ENCODE measurements around the gene CASP1.
"Not testable (repeated sequence)": the region's sequence is repeated elsewhere in the genome, so short reads cannot be mapped to it uniquely, and the experiment has no call there.

Gene CASP1

DNA sequence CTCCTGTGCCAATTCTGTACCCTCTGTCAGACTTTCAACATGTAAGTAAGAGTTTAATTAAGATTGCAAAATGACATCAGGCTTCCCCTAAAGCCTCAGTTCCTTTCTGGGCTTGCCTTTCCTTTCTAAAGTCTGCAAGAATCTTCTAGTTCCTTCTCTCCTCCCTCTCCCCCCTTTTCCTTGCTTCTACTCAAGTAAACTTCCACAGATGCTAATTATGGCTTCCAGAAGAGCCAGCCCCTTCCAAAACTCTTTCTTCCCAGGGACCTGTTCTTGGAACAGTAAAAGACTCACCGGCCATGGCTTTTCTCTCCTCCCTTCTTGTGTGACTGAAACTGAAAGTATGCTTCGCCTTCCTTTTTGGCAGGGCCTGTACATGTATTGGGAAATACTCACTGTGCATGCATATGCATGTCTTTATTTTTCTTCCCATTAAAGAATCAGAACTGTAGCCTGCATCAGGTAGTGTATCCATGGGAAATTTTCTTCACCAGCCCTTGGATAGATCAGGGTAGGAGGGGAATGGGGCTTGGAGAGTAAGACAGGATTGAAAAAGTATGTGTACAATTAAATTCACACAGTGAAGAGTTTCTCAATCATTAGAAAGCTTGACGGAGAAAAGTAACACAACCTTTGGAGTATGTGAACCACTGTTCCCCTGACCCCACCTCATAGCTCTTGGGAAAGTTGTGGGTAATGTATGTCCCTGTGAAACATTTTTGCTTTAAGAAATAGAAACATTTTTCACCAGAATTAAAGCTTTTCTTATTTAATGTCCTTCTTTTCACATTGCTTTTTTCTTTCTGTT, at the start of gene CASP1:
Gene CASP1 (minus strand): TSS at position 332 of the 808 bp plus-strand sequence. CDS start 31 bp downstream, at position 301.
- no peak for DNase-seq (ENCODE audit: low read depth in 2 of 2, low spot score in 1 of 2)

DNA sequence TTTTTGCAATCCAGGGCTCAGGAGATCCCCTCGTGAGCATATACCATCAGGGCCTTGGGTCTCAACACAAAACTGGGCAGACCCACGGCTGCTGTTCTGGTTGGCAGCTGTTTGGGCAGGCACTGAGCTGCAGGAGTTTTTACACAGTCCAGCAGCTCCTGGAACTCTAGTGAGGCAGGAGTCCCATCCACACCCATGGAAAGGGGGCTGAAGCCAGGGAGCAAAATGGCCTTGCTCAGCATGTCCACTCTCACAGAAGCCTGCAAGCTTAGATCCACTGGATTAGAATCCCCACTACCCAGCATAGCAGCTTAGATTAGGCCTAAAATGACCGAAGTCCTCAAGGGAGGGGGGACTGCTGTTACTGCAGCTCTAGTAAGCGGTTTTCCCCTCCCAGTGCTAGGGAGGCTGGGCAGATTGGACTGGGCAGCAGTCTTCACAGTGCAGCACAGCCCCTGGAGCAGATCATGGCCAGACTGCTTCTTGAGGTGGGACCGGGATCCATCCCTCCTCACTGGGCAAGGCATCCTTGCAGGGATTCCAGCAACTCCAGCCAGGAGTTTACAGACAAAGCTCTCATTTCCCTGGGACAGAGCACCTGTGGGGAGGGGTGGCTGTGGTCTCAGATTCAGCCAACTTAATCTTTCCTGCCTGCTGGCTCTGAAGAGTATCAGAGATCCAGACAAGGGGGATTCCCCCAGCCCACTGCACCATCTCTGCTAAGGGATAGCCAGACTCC, 46.6 kb upstream of the CASP1 start:
- no peak for DNase-seq (ENCODE audit: low read depth in 2 of 2, low spot score in 1 of 2)

DNA sequence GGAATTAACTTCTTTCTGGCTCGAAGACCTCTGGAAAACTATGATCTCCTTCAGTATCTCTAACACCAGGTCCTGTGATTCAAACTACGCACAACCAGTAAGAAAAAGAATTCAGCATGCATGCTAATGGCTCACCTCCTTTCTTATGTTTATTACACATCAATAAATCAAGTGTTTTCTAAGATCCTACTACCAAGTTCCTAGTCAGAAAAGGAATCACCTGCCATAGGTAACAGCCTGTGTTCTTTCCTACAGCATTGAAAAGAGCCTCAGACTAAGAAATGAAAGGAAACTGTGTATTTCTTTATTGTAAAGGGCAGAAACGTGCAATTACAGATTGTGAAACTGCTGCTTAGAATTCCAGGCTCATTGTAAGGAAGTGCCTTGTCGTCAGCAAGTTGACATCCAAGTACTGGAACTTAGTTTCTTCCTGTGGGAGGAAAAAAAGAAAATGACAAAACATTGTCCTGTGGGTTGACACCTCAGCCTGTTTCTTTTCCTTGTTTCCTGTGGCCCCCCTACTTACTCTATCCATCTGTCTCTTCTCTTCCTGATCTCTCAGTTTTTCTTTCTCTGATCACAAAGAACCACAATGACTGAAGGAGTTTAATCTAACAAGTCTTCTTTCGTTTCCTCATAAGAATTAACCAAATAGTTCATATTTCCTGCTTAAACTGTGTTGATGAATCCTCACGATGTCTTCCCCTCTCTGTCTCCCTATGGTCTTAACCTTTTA, 45.4 kb upstream of the CASP1 start:
- not testable (repeated sequence) for DNase-seq (ENCODE audit: low read depth in 2 of 2, low spot score in 1 of 2)

DNA sequence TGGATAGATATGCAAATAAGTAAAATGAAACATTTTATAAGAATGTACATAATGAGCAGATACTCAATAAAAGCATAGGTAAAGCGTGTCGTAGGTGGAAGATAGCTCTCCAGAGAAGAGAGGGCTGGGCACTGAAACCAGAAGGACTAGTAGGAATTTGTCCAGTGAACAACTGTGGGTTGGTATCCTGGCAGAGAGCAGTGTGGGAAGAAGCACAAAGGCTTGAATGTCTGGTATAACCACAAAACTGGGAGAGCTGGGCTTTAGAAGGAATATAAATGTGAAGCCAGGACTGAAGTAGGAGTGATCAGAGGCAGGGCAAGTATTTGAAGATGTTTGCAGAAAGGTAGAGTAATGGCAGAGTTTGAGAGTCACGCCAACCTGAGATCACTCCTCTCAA, 43.3 kb upstream of the CASP1 start:
- no peak for DNase-seq (ENCODE audit: low read depth in 2 of 2, low spot score in 1 of 2)

DNA sequence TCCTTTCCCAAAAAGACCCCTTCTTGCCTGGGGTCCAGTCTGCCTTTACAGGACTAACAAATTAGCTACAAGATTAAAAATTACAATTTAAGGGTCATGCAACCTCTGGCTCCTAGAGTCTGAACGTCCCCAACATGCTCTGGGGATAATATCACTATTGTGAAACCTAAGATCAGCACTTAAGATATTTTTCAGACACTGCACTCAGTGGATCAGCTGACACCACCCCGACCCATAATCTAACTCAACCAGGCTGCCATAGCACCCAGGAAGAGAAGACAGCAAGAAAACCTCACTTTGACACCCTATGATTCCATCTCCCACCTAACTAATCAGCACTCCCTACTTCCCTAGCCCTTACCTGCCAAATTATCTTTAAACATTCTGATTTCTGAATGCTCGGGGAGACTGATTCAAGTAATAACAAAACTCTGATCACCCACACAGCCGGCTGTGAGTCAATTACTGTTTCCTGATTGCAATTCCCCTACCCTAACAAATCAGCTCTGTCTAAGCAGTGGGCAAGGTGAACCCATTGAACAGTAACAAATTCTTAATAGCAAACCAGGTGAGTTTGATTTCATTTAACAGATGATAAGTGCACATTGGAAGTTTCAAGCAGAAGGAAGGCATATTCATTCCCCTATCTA, 42.3 kb upstream of the CASP1 start:
- DNase-seq (ENCODE audit: low read depth in 2 of 2, low spot score in 1 of 2): not testable (repeated sequence)

DNA sequence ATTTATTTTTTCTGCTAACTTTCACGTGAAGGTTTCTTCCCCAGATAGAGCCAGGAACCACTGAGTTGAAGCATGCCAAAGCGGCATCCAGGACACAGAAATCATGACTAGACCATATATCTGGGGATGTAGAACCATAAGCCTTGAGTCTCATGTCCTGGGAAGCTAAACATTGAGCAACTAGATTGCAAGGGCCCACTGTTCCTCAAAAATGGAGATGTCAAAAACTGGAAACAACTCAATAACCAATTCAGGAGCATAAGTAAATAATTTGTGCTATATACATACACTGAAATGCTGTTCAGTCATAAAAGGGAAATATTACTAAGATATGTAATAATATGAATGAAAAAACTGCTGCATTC, 39.2 kb upstream of the CASP1 start:
- DNase-seq (ENCODE audit: low read depth in 2 of 2, low spot score in 1 of 2): no peak

DNA sequence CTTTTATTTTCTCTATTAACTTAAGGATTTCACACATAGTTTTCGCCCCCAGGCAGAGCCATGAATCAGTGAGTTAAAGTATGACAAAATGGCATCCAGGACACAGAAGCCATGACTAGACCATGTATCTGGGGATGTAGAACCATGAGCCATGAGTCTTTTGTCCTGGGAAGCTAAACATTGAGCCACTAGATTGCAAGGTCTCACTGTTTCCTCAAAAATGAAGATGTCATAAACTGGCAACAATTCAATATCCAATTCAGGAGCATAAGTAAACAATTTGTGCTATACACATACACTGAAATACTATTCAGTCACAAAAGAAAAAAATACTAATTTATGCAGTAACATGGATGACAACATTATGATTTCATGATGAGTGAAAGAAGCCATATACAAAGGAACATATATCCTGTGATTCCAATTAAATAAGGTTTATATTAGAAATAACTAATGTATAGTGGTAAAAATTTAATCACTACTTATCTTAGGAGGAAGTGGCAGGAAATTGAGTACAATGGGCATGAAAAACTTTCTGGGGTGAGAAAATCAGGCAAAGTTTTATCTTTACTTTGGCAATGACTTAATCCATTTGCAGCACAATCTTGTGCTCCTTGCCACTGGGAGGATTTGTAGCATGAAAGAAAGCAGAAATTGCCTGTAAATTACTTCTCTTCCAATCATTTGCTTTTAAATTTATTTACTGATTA, 38.7 kb upstream of the CASP1 start:
- DNase-seq (ENCODE audit: low read depth in 2 of 2, low spot score in 1 of 2): no peak

DNA sequence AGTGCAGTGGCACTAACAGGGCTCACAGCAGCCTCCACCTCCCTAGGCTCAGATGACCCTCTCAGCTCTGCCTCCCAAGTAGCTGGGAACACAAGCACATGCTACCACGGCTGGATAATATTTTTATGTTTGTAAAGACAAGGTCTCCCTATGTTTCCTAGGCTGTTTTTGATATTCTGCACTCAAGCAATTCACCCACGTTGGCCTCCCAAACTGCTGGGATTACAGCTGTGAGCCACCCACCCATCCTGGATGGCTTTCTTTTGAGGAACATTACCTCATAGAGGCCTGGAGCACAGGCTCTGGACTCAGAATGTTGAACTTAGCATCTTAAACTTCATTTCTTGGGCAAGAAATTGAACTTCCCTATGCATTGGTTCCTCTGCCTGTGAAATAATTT, 37.1 kb upstream of the CASP1 start:
- DNase-seq (ENCODE audit: low read depth in 2 of 2, low spot score in 1 of 2): not testable (repeated sequence)

DNA sequence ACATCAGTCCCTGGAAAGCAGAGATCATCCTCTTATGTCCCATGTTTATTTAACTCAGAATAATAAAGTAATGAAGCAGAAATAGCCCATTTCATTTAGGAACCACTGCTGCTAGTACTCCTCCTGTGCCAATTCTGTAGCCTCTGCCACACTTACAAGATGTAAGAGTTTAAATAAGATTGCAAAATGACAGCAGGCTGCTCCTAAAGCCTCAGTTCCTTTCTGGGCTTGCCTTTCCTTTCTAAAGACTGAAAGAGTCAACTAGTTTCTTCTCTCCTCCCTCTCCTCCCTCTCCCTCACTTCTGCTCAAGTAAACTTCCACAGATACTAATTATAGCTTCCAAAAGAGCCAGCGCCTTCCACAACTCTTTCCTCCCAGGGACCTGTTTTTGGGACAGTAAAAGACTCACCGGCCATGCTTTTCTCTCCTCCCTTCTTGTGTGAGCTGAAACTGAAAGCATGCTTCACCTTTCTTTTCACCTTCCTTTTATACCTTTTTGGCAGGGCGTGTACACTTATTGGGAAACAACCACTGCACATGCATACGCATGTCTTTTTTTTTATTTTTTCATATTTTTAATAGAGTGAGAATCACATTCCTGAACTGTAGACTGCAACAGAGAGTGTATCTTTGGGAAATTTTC, 36.3 kb upstream of the CASP1 start:
- no peak for DNase-seq (ENCODE audit: low read depth in 2 of 2, low spot score in 1 of 2)

DNA sequence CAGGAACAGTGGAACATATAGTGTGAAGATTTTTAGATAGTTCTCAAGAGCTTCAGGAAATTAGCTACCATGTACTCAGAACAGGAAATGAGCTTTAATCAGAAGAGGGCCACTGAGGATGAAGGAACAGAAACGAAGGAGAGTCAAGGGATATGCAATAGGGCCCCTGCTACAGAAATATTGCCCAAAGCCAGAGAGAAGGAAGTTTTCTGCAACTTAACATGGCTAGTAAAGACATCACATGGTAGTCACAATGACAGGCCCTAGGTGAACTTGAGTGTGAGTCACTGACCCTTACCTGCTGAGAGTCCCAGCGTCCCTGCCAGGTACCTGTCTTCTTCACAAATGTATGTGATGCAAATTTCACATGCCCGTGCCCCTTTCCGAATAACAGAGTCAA, 35.4 kb upstream of the CASP1 start:
- DNase-seq (ENCODE audit: low read depth in 2 of 2, low spot score in 1 of 2): no peak

DNA sequence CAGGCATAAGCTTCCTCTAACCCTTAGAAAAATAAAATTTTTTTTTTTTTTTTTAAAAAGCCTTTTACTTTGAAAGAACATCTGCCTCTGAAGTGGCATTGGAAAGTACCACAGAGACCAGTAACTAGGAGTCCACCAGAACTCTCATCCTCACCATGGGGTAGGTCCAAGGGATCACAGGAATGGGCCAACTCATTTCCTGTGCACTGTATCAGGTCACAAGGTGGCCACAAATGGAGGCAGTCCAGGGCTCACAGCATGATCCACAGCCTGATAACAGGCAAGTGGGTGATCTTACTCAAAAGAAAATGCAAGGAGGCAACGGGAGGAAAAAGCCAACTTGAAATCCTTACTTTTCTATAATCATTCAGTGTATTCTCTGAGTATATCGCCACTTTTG, 34.8 kb upstream of the CASP1 start:
- DNase-seq (ENCODE audit: low read depth in 2 of 2, low spot score in 1 of 2): not testable (repeated sequence)

DNA sequence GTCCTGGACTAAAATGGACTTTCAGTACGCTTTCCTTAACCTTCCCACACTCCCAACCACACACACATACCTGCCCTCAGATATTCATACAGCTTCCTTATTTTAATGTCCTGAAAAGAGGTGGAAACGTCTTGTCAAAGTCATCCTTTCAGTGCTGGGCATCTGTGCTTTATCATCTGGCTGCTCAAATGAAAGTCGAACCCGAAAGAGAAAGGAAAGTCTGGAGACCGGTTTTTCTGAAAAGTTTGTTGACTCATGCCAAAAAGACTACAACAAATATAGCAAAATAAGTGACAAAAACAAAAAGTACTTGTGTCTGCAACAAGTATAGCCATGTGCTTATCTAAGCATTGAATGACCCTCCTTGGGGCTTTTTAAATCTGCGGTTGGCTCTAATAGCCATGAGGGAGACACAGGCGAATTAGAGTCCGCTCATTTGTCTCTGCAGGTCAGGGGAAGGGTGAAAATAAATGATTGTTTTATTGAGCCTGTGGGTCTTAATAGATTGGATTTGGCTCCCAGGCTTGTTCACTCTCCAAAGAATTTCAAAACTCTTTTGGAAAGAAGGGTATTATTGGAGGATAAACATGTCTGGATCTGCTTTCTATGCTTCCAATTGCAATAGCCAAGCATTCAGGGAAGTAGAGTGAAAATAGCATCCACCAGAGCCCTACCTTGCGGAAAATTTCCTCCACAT, 28.4 kb upstream of the CASP1 start:
- DNase-seq (ENCODE audit: low read depth in 2 of 2, low spot score in 1 of 2): not testable (repeated sequence)

DNA sequence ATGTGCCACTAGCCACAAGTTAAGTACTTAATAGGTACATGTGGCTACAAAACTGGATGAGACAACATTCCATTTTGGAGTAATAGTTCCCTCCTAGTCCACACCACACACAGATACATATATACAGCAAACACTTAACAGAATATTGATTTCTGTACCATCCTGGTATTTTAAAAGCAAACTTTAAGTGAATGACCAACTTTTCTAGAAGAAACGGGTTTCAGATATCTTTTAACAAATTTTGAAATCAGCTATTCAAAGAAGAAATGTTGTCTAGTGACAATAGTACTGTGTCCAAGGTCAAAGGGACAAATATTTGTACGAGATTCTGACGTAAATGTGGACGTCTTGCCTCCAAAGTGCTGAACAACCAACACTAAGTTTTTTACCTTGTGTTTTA, 22.5 kb upstream of the CASP1 start:
- DNase-seq (ENCODE audit: low read depth in 2 of 2, low spot score in 1 of 2): no peak

DNA sequence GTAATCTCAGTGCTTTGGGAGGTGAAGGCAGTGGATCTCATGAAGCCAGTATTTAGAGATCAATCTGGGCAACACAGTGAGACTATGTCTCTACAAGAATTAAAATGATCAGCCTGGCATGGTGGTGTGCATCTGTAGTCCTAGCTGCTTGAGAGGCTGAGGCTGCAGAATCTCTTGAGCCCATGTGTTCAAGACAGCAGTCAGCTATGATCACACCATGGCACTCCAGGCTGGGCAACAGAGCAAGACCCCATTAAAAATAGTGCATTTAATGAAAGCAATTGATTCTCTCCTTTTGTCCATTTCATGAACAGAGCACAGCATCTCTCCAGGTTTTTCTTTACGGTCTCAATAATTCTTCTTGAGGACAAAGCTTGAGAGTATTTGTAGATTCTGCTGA, 21.5 kb upstream of the CASP1 start:
- no peak for DNase-seq (ENCODE audit: low read depth in 2 of 2, low spot score in 1 of 2)

DNA sequence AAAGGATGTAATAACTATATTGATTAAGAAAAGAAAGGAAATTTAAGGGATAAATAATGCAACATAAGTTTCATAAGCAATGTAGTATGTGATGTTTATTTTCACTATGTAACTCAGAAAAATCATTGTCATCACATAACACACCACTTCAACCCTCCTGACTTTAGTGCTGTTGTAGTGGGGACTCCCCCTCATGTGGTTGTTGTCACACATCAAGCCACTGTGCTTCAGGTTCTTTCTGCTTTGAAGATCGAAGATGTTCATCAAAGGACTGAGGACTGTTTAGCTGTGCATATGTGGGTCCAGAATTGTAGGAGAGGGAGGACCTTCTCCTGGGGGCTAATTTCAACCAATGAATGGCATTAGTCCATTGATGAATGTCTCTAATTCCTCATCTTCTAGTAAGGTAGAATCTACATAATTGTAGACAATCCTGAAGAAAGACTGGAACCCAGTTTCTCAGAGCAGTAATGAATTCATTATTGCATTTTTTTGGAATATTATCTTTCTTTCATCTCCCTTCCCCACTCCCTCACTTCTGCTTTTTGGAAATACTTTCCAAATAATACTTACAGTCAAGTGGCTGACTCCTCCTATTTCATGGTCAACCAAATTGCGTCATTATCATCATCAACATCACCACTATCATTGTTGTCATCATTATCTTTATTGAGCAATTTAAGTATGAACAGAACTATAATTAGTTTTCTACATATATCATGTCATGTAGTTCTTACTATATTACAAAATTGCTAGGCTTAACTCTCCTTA, 20.0 kb upstream of the CASP1 start:
- DNase-seq (ENCODE audit: low read depth in 2 of 2, low spot score in 1 of 2): no peak

DNA sequence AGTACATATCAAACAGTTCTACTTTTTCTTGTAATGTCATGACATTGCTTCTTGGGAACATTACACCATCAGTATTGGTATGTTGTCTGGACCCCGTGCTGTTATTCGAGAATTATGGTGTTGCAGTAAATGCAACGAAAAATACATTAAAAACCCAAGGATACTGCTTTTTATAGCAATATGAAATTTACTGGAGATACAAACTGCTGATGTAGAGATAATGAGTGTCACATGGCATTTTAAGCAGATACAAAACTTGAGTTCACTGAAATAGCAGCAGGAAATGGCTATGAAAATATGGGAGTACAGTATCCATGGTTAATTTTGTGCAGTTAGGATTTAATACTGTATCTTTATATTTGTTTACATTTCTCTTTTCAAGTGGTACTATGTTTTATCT, 17.5 kb upstream of the CASP1 start:
- DNase-seq (ENCODE audit: low read depth in 2 of 2, low spot score in 1 of 2): no peak

DNA sequence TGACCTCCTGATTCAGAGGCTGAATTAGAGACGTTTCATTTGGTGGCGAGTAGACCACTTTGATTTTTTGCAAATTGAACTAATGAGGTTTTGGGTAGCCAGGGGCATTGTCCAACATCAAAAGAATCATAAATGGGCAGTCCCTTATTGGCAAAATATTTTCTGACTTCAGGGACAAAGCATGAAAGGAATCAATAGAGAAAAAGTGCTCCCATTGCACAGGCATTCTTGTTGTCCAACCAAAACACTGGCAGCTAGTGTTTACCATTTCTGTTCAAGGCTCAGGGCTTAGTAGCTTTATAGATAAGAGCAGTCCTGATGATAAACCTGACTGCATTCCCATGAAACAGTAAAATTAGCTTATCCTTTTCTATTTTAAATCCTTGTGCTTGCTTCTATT, 16.6 kb upstream of the CASP1 start:
- DNase-seq (ENCODE audit: low read depth in 2 of 2, low spot score in 1 of 2): no peak

DNA sequence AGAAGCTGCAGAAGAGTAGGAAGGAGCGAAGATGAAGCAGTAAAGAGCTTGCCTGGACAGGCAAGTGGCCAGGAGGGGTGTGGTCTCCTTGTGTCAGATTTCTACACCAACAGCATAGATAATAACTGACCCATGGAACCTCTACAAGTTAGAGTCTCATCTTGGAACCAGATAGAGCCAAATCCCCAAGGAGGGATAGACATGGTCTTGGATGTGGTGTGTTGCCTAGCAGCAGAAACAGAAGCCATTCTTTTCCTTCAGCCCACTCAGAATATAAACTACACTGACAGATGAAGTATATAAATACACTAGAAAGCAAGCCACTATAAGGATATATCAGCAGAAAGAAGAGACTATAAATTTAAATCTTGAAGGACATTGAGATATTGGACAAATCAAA, 14.5 kb upstream of the CASP1 start:
- DNase-seq (ENCODE audit: low read depth in 2 of 2, low spot score in 1 of 2): no peak

Data from stimulated activated CD8-positive, alpha-beta memory T cell treated with anti-CD3 and anti-CD28 coated beads, Interleukin-4, amount 100 ng/mL, for 4 hours (primary cell).